ENCODE measurements around the gene MYL10.

The MYL10 gene

GRCh38 chr7:101629171-101629570 lies at the start of gene MYL10:
TSS of gene MYL10 (minus strand) at chr7:101629296. CDS start at chr7:101629118, 178 bp downstream.
- DNase-seq: no peak

- no peak for DNase-seq
These were observed 49.6 kb upstream of the MYL10 start for GRCh38 chr7:101678658-101679057.

- no peak for DNase-seq
These were observed 48.8 kb upstream of the MYL10 start for GRCh38 chr7:101677797-101678479.

- DNase-seq: no peak
These were observed 48.3 kb upstream of the MYL10 start for GRCh38 chr7:101677391-101677790.

- DNase-seq: no peak
These were observed 47.9 kb upstream of the MYL10 start for GRCh38 chr7:101676956-101677355.

- DNase-seq: no peak
These were observed 47.0 kb upstream of the MYL10 start for GRCh38 chr7:101676062-101676598.

GRCh38 chr7:101674439-101674838 lies 45.3 kb upstream of the MYL10 start:
- no peak for DNase-seq

- DNase-seq: no peak
These were observed 44.9 kb upstream of the MYL10 start for GRCh38 chr7:101673951-101674350.

GRCh38 chr7:101673315-101673714 lies 44.2 kb upstream of the MYL10 start:
- DNase-seq: no peak

GRCh38 chr7:101671371-101672356 lies 42.6 kb upstream of the MYL10 start:
- no peak for DNase-seq

GRCh38 chr7:101669307-101669706 lies 40.2 kb upstream of the MYL10 start:
- no peak for DNase-seq

GRCh38 chr7:101668726-101669125 lies 39.6 kb upstream of the MYL10 start:
- DNase-seq: no peak

GRCh38 chr7:101667920-101668319 lies 38.8 kb upstream of the MYL10 start:
- no peak for DNase-seq

- DNase-seq: no peak
These were observed 38.3 kb upstream of the MYL10 start for GRCh38 chr7:101667399-101667798.

GRCh38 chr7:101666741-101667140 lies 37.6 kb upstream of the MYL10 start:
- no peak for DNase-seq

- DNase-seq: no peak
These were observed 37.2 kb upstream of the MYL10 start for GRCh38 chr7:101666293-101666692.

- no peak for DNase-seq
These were observed 35.9 kb upstream of the MYL10 start for GRCh38 chr7:101664893-101665471.

- DNase-seq: no peak
These were observed 35.3 kb upstream of the MYL10 start for GRCh38 chr7:101664436-101664835.

- no peak for DNase-seq
These were observed 34.7 kb upstream of the MYL10 start for GRCh38 chr7:101663747-101664146.

- DNase-seq: no peak
These were observed 33.4 kb upstream of the MYL10 start for GRCh38 chr7:101662447-101662998.

GRCh38 chr7:101659706-101660105 lies 30.6 kb upstream of the MYL10 start:
- no peak for DNase-seq

- no peak for DNase-seq
These were observed 28.1 kb upstream of the MYL10 start for GRCh38 chr7:101657171-101657570.

GRCh38 chr7:101651112-101651511 lies 22.0 kb upstream of the MYL10 start:
- no peak for DNase-seq
